ENCODE results near the gene KLHL12. TPM values are rescaled to one million over a fixed set of nuclear protein-coding genes. Genes with fewer than 3 reads are reported as not detected.

Gene KLHL12
- total and polyA plus RNA-seq, 2 donors (not counting 3 experiments of a cell fraction or from before 2014, with no cell fraction given), result 22.8 to 23.0 TPM

DNA sequence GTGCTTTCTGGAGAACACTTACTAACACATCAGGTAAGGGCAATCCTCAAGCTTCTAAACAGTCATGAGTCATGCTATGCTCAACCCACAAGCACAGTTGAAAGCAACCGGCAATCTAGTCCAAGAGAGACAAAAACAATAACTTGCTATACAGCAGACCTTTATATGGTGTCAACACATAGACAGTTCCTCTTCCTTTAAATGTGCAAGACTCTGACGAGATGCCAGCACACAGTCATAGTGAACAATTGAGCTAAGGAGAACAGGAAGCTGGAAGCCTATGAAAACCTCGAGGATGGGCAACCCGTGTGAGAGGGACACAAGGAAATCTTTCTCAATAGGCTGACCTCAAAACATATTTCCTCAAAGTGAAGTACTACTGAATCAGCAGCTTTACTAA is 25.8 kb upstream of the KLHL12 start:
- Histone ChIP-seq H4K20me1 (replicated peaks; ENCODE audit: control insufficient read depth, extremely low read depth, insufficient read depth, low read length) (peaks cover 18% of the 10 kb centered on the region), H3K36me3 (ENCODE audit: control insufficient read depth in 2 of 2, extremely low read depth in 1 of 2, insufficient read depth in 2 of 2, low read length in 2 of 2) (peaks cover 0 to 17% of the 10 kb centered on the region in 2 experiments), H3K4me3 (replicated peaks in 1 of 3; ENCODE audit: insufficient read depth in 1 of 3, low read depth in 1 of 3, low read length in 3 of 3) (no peak overlapping the region), H3K4me2 (ENCODE audit: insufficient read depth, low read length) (peak overlapping the region; percentile 34), H3K9me1 (replicated peaks; ENCODE audit: control insufficient read depth, extremely low read depth, insufficient read depth, low read length) (no peaks in the 10 kb centered on the region), H3K27ac (ENCODE audit: insufficient read depth, low read depth, low read length) (peak overlapping the region; percentile 37), H3K9me3 (replicated peaks; ENCODE audit: control insufficient read depth, insufficient read depth, low read length) (no peaks in the 10 kb centered on the region), H3K9ac (replicated peaks; ENCODE audit: extremely low read depth, insufficient read depth, low read length) (no peak overlapping the region), H3K4me1 (ENCODE audit: control insufficient read depth, extremely low read depth, insufficient read depth, low read length) (peaks cover 25% of the 10 kb centered on the region), H2AFZ (ENCODE audit: low read depth, low read length) (no peak overlapping the region), H3K27me3 (ENCODE audit: control insufficient read depth in 2 of 2, insufficient read depth in 2 of 2, low read length in 2 of 2) (no peaks in the 10 kb centered on the region), H3K79me2 (ENCODE audit: control insufficient read depth, insufficient read depth, low read length) (peaks cover 60% of the 10 kb centered on the region)
- BruUV-seq (replicated peaks), result no TSS peak
- POLR2A ChIA-PET, result interaction anchor here (0.7 kb wide), 2 partner anchors 54 to 110 kb away, joined by 3 to 5 read pairs; partner anchors contain the start of gene TMEM183A
- TF ChIP-seq FOS (IDR thresholded peaks at IDR 0.05; ENCODE audit: borderline replicate concordance, insufficient read depth, low read length) (peak; percentile 68), EZH2 (IDR thresholded peaks at IDR 0.05; ENCODE audit: borderline replicate concordance, low read depth, low read length, severe bottlenecking) (no peak), JUN (IDR thresholded peaks at IDR 0.05; ENCODE audit: borderline replicate concordance, insufficient read depth, insufficient read length, low read depth) (peak; percentile 29), POLR2A (IDR thresholded peaks at IDR 0.05; ENCODE audit: low read depth, low read length) (no peak), MAX (IDR thresholded peaks at IDR 0.05; ENCODE audit: insufficient read depth, insufficient read length) (no peak)
- TF ChIP-seq, protein P1, sequence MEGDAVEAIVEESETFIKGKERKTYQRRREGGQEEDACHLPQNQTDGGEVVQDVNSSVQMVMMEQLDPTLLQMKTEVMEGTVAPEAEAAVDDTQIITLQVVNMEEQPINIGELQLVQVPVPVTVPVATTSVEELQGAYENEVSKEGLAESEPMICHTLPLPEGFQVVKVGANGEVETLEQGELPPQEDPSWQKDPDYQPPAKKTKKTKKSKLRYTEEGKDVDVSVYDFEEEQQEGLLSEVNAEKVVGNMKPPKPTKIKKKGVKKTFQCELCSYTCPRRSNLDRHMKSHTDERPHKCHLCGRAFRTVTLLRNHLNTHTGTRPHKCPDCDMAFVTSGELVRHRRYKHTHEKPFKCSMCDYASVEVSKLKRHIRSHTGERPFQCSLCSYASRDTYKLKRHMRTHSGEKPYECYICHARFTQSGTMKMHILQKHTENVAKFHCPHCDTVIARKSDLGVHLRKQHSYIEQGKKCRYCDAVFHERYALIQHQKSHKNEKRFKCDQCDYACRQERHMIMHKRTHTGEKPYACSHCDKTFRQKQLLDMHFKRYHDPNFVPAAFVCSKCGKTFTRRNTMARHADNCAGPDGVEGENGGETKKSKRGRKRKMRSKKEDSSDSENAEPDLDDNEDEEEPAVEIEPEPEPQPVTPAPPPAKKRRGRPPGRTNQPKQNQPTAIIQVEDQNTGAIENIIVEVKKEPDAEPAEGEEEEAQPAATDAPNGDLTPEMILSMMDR (IDR thresholded peaks at IDR 0.05; ENCODE audit: extremely low read depth in 1 of 2, insufficient read depth in 1 of 2, low read depth in 1 of 2, low read length in 2 of 2), result no peak
- CTCF ChIA-PET, result interaction anchor here (0.6 to 2.4 kb wide), 8 partner anchors 9 to 233 kb away, joined by 3 to 10 read pairs (median 4); no protein-coding TSS in a partner anchor
- DNase-seq (ENCODE audit: low read depth, low spot score), result peak; percentile 78
- FAIRE-seq, result peak; percentile 91
- intact Hi-C loops (cut with micrococcal nuclease) (loop anchor here (1.0 kb wide), 1 partner anchor 26 kb away; the partner anchor contains the start of gene KLHL12), dilution Hi-C loops (cut with MboI; ENCODE audit: extremely low pct_ligation_motif_present, low sequenced_read_pairs) (no loop called here)

Data from endothelial cell of umbilical vein (primary cell).